DND-41 (cell line): ENCODE data around the gene NDUFAF5.

Experiments
- ATAC-seq: fragments of 200-7000 bp; cut with Tn5 transposase; 3 replicates; pipeline ENCODE4 v1.9.1; 2021; ENCODE audit warnings: low read depth; ENCODE audit not compliant: insufficient read depth
- DNase-seq: peaks from one replicate; pipeline ENCODE4 v3.0.0-alpha.2; 2020
- H2AFZ ChIP-seq: 2 replicates; pipeline ENCODE4 v1.6.0; 2012; ENCODE audit warnings: low read depth, low read length
- H3K27ac ChIP-seq: 2 replicates; pipeline ENCODE4 v1.5.1; 2012; ENCODE audit warnings: low read length, inconsistent platforms
- H3K27me3 ChIP-seq: fragments of 200-600 bp; sonication (generic); 2 replicates; pipeline ENCODE4 v1.6.0; 2012; ENCODE audit warnings: low read length, mild to moderate bottlenecking, inconsistent platforms; ENCODE audit not compliant: insufficient read depth, poor library complexity
- H3K36me3 ChIP-seq: 2 replicates; pipeline ENCODE4 v1.5.1; 2012; ENCODE audit warnings: low read length, inconsistent platforms; ENCODE audit not compliant: insufficient read depth
- H3K4me1 ChIP-seq: 2 replicates; pipeline ENCODE4 v1.5.1; 2012; ENCODE audit warnings: mild to moderate bottlenecking, low read length; ENCODE audit not compliant: insufficient read depth
- H3K4me2 ChIP-seq: 2 replicates; pipeline ENCODE4 v1.6.0; 2012; ENCODE audit warnings: mild to moderate bottlenecking, moderate library complexity, low read length, inconsistent platforms; ENCODE audit not compliant: insufficient read depth
- H3K4me3 ChIP-seq, 2 experiments: fragments of 200-600 bp in 1 of 2; shearing (Covaris generic) in 1 of 2; 2 replicates each; pipeline ENCODE4 v1.5.1; 2012 to 2016; ENCODE audit warnings: inconsistent platforms in 2 of 2, low read length in 2 of 2, mild to moderate bottlenecking in 2 of 2, low read depth in 1 of 2, moderate library complexity in 1 of 2
- H3K79me2 ChIP-seq: 2 replicates; pipeline ENCODE4 v1.6.0; 2012; ENCODE audit warnings: low read length, inconsistent platforms; ENCODE audit not compliant: insufficient read depth
- H3K9ac ChIP-seq: 2 replicates; pipeline ENCODE4 v1.6.0; 2012; ENCODE audit warnings: low read depth, mild to moderate bottlenecking, inconsistent platforms, low read length, moderate library complexity
- H3K9me3 ChIP-seq: 2 replicates; pipeline ENCODE4 v1.5.1; 2012; ENCODE audit warnings: low read length, moderate library complexity, mild to moderate bottlenecking, inconsistent platforms; ENCODE audit not compliant: insufficient read depth, severe bottlenecking
- H4K20me1 ChIP-seq: 2 replicates; pipeline ENCODE4 v1.6.0; 2012; ENCODE audit warnings: low read length; ENCODE audit not compliant: insufficient read depth
- EZH2 ChIP-seq: IDR thresholded peaks from 3 replicates; pipeline ENCODE4 v1.6.1; 2012; ENCODE audit warnings: borderline replicate concordance, low read depth, mild to moderate bottlenecking, moderate library complexity, low read length, inconsistent platforms; ENCODE audit not compliant: severe bottlenecking
- TF ChIP-seq, protein P1 (sequence below): IDR thresholded peaks from 2 replicates; pipeline ENCODE4 v1.5.1; 2012; ENCODE audit warnings: borderline replicate concordance, low read length, moderate library complexity, mild to moderate bottlenecking; ENCODE audit not compliant: poor library complexity, severe bottlenecking; ENCODE audit errors: extremely low read depth

NDUFAF5 gene

DNA sequence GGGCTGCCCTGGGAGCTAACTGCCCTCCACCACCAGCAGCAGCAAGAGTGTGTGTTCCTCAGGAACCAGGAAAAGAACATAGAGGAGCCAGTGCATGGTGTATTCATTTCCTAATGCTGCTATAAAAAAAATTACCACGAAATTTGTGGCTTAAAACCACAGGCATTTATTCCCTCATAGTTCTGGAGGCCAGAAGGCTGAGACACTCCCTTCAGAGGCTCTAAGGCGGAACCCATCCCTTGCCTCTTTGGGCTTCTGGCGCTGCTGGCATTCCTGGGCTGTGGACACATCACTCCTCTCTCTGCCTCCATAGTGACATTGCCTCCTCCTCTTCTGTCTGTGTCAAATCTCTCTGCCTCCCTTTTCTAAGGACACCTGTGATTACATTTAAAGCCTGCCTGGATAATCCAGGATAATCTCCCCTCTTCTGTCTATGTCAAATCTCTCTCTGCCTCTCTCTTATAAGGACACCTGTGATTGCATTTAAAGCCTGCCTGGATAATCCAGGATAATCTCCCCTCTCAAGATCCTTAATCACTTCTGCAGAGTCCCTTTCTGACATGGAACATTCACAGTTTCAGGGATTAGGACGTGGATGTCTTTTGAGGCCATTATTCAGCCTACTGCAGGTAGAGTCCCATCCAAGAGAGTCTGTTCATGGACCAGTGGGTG, 54.7 kb downstream of the NDUFAF5 start:
- H4K20me1 ChIP-seq = no peaks in the 10 kb centered on the region
- no peak overlapping the region for H3K27ac ChIP-seq
- ATAC-seq = no peak
- no peak overlapping the region for H3K4me3 ChIP-seq
- no peak for TF ChIP-seq EZH2
- TF ChIP-seq, protein P1, sequence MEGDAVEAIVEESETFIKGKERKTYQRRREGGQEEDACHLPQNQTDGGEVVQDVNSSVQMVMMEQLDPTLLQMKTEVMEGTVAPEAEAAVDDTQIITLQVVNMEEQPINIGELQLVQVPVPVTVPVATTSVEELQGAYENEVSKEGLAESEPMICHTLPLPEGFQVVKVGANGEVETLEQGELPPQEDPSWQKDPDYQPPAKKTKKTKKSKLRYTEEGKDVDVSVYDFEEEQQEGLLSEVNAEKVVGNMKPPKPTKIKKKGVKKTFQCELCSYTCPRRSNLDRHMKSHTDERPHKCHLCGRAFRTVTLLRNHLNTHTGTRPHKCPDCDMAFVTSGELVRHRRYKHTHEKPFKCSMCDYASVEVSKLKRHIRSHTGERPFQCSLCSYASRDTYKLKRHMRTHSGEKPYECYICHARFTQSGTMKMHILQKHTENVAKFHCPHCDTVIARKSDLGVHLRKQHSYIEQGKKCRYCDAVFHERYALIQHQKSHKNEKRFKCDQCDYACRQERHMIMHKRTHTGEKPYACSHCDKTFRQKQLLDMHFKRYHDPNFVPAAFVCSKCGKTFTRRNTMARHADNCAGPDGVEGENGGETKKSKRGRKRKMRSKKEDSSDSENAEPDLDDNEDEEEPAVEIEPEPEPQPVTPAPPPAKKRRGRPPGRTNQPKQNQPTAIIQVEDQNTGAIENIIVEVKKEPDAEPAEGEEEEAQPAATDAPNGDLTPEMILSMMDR = no peak
- H3K9ac ChIP-seq = no peak overlapping the region
- no peak for DNase-seq
- peaks cover 31% of the 10 kb centered on the region for H3K27me3 ChIP-seq
- no peak overlapping the region for H3K4me2 ChIP-seq
- H2AFZ ChIP-seq = no peak overlapping the region
- H3K9me3 ChIP-seq = no peaks in the 10 kb centered on the region
- no peaks in the 10 kb centered on the region for H3K4me1 ChIP-seq
- no peaks in the 10 kb centered on the region for H3K36me3 ChIP-seq
- H3K79me2 ChIP-seq = no peaks in the 10 kb centered on the region

- Histone ChIP-seq H3K79me2 (no peaks in the 10 kb centered on the region), H3K9ac (no peak overlapping the region), H3K36me3 (no peaks in the 10 kb centered on the region), H3K4me2 (no peak overlapping the region), H3K4me1 (no peaks in the 10 kb centered on the region), H2AFZ (no peak overlapping the region), H3K27me3 (peaks cover 31% of the 10 kb centered on the region), H3K9me3 (no peaks in the 10 kb centered on the region), H3K4me3 (no peak overlapping the region), H3K27ac (no peak overlapping the region), H4K20me1 (no peaks in the 10 kb centered on the region)
- ATAC-seq = no peak
- no peak for DNase-seq
- TF ChIP-seq, protein P1 = no peak
- TF ChIP-seq EZH2 = no peak
Observed at GRCh38 chr20:13840093-13840465, 55.3 kb downstream of the NDUFAF5 start.

DNA sequence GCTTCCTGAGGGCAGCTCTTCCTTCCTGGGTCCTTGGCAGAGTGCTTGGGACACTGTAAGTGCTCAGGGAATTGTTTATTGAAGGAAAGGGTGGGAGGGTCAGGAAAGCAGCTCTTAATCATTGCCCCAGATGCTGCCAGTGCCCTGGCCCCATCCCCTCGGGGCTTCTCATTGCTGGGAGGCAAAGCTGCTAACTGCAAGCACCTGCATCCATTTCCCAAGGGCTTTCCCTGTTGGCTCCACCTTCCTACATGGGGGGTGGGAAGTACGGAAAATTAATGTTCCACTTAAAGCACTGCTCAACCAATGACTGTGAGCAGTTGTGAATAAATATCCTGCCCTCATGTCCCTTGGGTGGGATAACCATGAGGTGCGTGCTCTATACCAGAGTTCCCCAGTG, 56.4 kb downstream of the NDUFAF5 start:
- ATAC-seq (no peak), DNase-seq (no peak)
- Histone ChIP-seq H3K4me3 (no peak overlapping the region), H3K27ac (no peak overlapping the region), H2AFZ (no peak overlapping the region), H3K9ac (no peak overlapping the region), H3K79me2 (no peaks in the 10 kb centered on the region), H4K20me1 (no peaks in the 10 kb centered on the region), H3K4me2 (no peak overlapping the region), H3K36me3 (no peaks in the 10 kb centered on the region), H3K27me3 (peaks cover 31% of the 10 kb centered on the region), H3K9me3 (no peaks in the 10 kb centered on the region), H3K4me1 (no peaks in the 10 kb centered on the region)
- TF ChIP-seq EZH2 = no peak
- TF ChIP-seq, protein P1 = no peak

DNA sequence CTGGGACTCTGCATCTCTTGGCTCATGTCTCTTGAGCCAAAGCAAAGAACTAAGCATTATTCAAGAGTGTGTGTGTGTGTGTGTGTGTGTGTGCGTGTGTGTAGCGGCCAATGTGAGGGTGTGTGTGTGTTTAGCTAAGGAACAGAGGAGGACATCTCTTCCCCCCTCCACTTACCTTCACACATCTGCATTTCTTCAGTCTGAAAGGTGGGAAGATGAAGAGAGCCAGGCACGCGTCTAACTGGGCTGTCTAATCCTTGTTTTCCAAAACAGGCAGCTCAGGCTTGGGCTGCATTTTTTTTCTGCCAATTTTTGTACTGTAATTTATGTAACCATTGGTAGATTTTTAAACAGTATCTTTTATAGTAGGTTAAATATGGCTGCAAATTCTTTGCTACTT, 59.5 kb downstream of the NDUFAF5 start:
- Histone ChIP-seq H3K9me3 (no peaks in the 10 kb centered on the region), H3K27me3 (peaks cover 29% of the 10 kb centered on the region), H4K20me1 (no peaks in the 10 kb centered on the region), H3K4me3 (no peak overlapping the region), H3K9ac (no peak overlapping the region), H3K36me3 (no peaks in the 10 kb centered on the region), H3K4me1 (no peaks in the 10 kb centered on the region), H3K79me2 (no peaks in the 10 kb centered on the region), H3K27ac (no peak overlapping the region), H2AFZ (no peak overlapping the region), H3K4me2 (no peak overlapping the region)
- TF ChIP-seq, protein P1 = no peak
- TF ChIP-seq EZH2 = no peak
- ATAC-seq (no peak), DNase-seq (no peak)
